ENCODE measurements around the gene CYSTM1.
A peak's percentile ranks its signal among the peaks of the same experiment; 100 is the strongest.

The CYSTM1 gene

DNA sequence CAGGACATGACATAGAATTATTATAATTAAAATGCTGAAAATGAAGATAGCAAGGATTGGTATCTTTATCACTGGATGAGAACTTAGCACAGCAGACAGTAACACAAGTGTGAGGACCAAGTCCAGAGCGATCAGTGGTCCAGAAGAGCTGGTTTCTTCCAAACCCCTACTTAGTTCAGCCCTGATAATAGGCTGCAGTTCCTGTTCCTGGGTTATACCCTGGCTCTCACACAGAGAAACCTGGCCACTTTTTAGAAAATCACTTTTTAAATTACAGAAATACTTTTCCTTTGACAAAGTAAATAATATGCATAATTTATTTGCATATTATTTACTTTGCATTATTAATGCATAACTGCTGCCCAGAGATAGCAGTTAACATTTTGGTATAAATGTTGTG is 40.3 kb downstream of the CYSTM1 start:
- no peak overlapping the region for H3K4me3 ChIP-seq (ENCODE audit: low read length)
- DNase-seq (ENCODE audit: low read depth) = no peak

DNA sequence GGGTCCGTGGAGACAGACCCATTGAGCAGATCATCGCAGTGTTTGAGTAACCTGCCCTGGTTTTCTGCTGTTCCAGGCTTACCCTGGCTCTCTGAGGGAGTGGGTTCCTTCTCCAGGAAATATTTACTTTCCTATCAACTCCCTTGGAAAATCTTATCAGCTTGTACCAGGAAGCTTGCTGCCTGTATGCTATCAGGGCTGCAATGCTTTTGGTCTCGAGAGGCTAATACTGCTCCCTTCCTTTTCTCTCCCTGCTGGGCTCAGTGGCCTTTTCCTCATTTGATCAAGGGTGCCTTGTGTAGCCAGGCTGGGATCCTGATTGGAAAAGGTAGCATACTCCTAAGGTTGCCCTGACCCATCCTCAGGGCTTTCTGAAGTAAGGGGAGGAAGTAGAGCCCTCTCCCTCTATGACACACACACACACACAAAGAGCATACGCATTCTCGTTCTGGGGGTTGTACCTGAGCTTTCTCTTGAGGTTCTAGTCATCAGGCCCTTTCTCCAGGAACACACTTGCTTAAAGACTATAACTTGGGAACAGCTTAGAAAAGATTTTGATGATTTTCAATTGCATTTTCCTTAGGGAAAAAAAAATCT is 41.6 kb downstream of the CYSTM1 start:
- Histone ChIP-seq H3K9ac (ENCODE audit: low read length) (no peak overlapping the region), H3K27me3 (replicated peaks; ENCODE audit: control insufficient read depth, insufficient read depth, low read length) (no peaks in the 10 kb centered on the region), H3K4me1 (ENCODE audit: control insufficient read depth, insufficient read depth, low read length) (peaks cover 36% of the 10 kb centered on the region), H3K4me3 (ENCODE audit: low read length) (no peak overlapping the region), H3K9me3 (ENCODE audit: control insufficient read depth, low read length) (no peaks in the 10 kb centered on the region), H3K36me3 (ENCODE audit: control insufficient read depth, insufficient read depth, low read length, severe bottlenecking) (no peaks in the 10 kb centered on the region)
- no peak for DNase-seq (ENCODE audit: low read depth)

More for the DNA sequence above, 40.3 kb downstream of the CYSTM1 start:
- Histone ChIP-seq H3K9me3 (ENCODE audit: control insufficient read depth, low read length) (no peaks in the 10 kb centered on the region), H3K27me3 (replicated peaks; ENCODE audit: control insufficient read depth, insufficient read depth, low read length) (no peaks in the 10 kb centered on the region), H3K9ac (ENCODE audit: low read length) (no peak overlapping the region), H3K4me1 (ENCODE audit: control insufficient read depth, insufficient read depth, low read length) (peaks cover 23% of the 10 kb centered on the region), H3K36me3 (ENCODE audit: control insufficient read depth, insufficient read depth, low read length, severe bottlenecking) (peaks cover 3% of the 10 kb centered on the region)

DNA sequence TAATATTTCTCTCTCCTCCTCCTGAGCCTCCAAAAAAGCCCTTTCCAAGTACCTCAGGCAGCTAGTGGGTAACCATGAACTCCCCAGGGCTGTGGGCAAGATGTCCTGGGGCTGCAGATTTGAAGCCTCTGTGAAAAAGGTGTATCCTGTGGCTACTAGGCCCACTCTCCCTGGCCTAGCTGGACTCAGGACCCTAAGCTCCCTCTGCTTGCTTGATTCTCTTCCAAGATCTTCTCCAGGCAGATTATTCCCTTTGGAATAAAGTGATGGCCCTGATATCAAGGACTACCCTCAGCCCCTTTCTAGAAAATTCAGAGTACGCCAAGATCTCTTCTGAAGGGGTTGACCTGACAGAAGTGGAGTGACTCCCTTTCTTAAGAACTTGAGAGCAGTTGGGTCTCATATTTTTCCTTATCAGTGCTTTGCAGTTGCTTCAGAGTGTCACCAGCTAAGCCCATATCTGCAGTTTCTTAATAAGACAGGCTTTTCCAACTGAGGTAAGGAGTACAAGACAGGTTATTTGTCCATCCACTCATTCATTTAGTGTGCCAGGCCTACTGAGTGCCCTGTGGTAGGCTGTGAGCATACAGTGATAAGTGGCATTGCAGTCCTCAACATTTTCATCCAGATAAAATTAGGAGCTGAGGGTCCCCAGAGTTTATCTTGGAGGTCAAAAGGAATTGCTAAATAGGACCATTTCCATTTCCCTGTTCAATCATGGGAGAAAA is 42.5 kb downstream of the CYSTM1 start:
- no peaks in the 10 kb centered on the region for H3K9me3 ChIP-seq (ENCODE audit: control insufficient read depth, low read length)
- H3K4me1 ChIP-seq (ENCODE audit: control insufficient read depth, insufficient read depth, low read length) = peaks cover 45% of the 10 kb centered on the region
- H3K36me3 ChIP-seq (ENCODE audit: control insufficient read depth, insufficient read depth, low read length, severe bottlenecking) = no peaks in the 10 kb centered on the region
- H3K4me3 ChIP-seq (ENCODE audit: low read length) = no peak overlapping the region
- no peaks in the 10 kb centered on the region for H3K27me3 ChIP-seq (replicated peaks; ENCODE audit: control insufficient read depth, insufficient read depth, low read length)
- H3K9ac ChIP-seq (ENCODE audit: low read length) = no peak overlapping the region
- no peak for DNase-seq (ENCODE audit: low read depth)

DNA sequence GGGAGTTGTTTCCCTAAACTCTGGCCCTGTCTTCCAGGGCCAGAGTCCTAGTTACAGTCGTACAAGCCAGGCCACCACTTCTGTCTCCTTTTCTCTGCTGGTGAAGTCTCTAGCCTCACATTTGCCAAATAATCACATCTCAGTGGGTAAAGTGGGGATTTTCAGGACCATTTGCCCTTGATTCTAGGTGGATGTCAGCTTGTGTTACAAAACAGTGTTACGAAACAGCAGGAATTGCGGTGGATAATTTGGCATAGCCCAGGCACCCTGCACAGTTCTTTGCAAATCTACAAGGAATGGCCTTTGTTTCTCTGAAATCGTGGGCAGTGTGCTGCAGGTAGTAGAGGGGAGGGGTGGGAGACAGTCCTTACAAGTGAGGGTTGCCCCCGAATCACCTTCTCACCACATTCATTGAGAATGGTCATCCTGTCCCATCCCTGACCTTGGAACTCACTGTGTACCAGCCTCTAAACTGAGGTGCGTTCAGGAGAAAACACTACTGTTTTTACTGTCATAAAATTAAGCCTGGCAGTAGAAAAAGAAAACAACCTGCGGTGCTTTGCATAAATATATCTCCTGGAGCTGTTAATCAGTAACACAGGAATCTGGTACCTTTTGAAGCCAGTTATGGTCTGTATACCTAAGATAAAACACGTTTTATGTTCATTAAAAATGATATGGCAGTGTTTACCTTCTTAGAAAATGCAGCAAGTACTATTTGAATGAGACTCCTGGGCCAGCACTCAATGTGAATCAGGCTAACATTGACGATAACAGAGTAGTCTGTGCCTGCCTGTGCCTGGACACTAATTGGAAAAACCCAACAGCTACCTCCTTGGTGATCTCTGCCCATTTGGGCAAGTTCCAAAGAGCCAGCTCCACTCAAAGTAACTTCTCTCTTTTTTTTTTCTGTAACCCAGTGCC is 44.3 kb downstream of the CYSTM1 start:
- H3K27me3 ChIP-seq (replicated peaks; ENCODE audit: control insufficient read depth, insufficient read depth, low read length) = no peaks in the 10 kb centered on the region
- DNase-seq (ENCODE audit: low read depth) = peak; percentile 27
- H3K9me3 ChIP-seq (ENCODE audit: control insufficient read depth, low read length) = no peaks in the 10 kb centered on the region

DNA sequence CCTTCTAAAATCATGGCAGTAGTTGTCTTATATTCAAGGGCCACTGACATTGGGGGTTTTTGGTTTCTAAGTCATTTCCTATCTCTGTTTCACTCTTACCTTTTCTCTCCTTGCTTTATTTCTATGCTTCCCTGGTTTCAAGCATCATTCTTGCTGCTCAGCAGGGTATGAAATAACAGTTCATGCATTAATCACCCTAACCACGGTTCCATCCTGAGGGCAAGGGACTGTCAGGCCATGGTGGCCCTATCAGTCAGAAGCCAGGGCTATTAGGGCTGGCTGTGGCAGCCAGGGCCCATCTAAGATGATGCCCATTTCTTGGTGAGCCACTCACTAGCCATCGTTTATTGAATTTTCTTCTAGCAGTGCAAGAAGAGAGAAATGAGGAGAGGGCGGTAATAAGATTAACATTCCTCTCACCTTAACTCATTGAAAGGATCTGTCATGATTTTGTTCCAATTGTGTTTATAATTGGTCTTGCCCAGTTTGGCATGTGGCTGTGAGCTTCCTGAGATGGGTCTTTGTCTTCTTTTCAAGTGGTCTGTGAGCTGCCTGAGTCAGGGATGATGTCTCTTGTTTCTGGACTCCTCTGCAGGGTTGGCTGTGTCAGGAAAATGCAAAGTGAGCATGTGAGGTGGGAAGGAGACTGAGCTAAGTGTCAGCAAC is 45.2 kb downstream of the CYSTM1 start:
- Histone ChIP-seq H3K36me3 (ENCODE audit: control insufficient read depth, insufficient read depth, low read length, severe bottlenecking) (no peaks in the 10 kb centered on the region), H3K9me3 (ENCODE audit: control insufficient read depth, low read length) (no peaks in the 10 kb centered on the region), H3K4me3 (ENCODE audit: low read length) (no peak overlapping the region), H3K4me1 (ENCODE audit: control insufficient read depth, insufficient read depth, low read length) (peaks cover 56% of the 10 kb centered on the region), H3K27me3 (replicated peaks; ENCODE audit: control insufficient read depth, insufficient read depth, low read length) (no peaks in the 10 kb centered on the region), H3K9ac (ENCODE audit: low read length) (no peak overlapping the region)
- DNase-seq (ENCODE audit: low read depth) = no peak

More for the DNA sequence above, 44.3 kb downstream of the CYSTM1 start:
- Histone ChIP-seq H3K9ac (ENCODE audit: low read length) (no peak overlapping the region), H3K4me3 (ENCODE audit: low read length) (no peak overlapping the region), H3K36me3 (ENCODE audit: control insufficient read depth, insufficient read depth, low read length, severe bottlenecking) (no peaks in the 10 kb centered on the region), H3K4me1 (ENCODE audit: control insufficient read depth, insufficient read depth, low read length) (peaks cover 60% of the 10 kb centered on the region)

DNA sequence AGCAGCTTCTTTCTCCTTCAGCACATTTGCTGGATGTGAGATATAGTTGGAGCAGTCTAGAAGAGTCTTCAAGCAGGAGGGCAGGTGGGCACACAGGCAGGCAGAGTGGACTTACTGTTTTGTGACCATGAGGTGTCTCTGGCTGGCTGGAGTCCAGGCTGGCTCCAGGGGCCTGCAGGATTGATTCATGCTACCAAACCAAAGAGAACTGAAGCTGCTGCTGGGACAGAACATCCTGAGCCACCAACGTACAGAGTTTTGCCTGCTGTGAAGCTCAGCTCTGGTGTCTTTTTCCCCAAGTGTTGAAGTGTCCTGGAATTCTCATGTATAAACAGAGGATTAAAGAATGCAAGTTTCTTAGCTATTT is 45.7 kb downstream of the CYSTM1 start:
- peak overlapping the region; percentile 57 for H3K4me3 ChIP-seq (ENCODE audit: low read length)
- no peak for DNase-seq (ENCODE audit: low read depth)
- no peaks in the 10 kb centered on the region for H3K27me3 ChIP-seq (replicated peaks; ENCODE audit: control insufficient read depth, insufficient read depth, low read length)
- H3K36me3 ChIP-seq (ENCODE audit: control insufficient read depth, insufficient read depth, low read length, severe bottlenecking) = no peaks in the 10 kb centered on the region
- no peaks in the 10 kb centered on the region for H3K9me3 ChIP-seq (ENCODE audit: control insufficient read depth, low read length)
- H3K9ac ChIP-seq (ENCODE audit: low read length) = no peak overlapping the region
- H3K4me1 ChIP-seq (ENCODE audit: control insufficient read depth, insufficient read depth, low read length) = peaks cover 56% of the 10 kb centered on the region

DNA sequence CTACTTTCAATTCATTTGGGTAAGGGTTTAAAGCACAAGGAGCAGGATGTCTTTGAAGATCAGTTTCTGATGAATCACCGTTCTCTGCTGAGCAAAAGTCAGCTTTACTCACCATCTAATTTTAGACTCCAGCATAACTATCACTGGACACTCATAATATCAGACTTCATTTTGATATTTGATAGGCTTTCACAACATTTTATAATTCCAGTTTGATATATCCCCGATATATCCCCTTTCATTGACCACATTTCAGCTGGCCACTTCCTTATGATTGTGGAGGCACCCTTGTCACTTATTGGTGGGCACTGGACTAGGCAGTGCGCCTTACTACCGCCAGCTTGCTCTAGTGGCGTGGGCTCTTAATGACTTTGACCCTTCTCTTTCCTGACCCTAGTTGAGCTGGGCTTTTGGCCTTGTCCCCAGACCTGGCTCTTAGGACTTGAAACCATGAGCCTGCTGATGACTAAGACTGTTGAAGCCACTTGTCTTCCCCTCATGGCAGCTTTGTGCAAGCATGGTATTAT is 46.8 kb downstream of the CYSTM1 start:
- peaks cover 56% of the 10 kb centered on the region for H3K4me1 ChIP-seq (ENCODE audit: control insufficient read depth, insufficient read depth, low read length)
- peak; percentile 72 for DNase-seq (ENCODE audit: low read depth)
- H3K4me3 ChIP-seq (ENCODE audit: low read length) = peak overlapping the region; percentile 57
- H3K36me3 ChIP-seq (ENCODE audit: control insufficient read depth, insufficient read depth, low read length, severe bottlenecking) = no peaks in the 10 kb centered on the region
- H3K27me3 ChIP-seq (replicated peaks; ENCODE audit: control insufficient read depth, insufficient read depth, low read length) = no peaks in the 10 kb centered on the region
- peak overlapping the region; percentile 33 for H3K9ac ChIP-seq (ENCODE audit: low read length)
- no peaks in the 10 kb centered on the region for H3K9me3 ChIP-seq (ENCODE audit: control insufficient read depth, low read length)

DNA sequence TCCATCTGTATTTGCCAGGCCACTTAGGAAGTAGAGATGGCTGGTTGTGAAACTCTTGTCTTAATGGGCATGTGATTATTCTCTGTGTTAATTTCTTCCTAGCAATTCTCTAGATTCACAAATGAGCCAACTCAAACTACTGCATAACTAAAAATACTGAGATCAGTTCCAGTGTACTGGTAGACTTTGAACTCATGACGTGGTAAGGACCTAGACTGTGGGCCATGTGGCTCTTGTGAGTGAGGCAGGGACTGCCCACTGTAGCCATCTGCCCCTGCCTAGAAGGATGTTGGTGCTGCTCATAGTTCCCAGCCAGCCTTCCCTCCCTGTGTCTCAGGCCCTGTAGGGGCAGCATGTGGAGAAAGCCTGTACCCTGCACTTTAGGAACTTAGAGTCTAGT is 47.4 kb downstream of the CYSTM1 start:
- Histone ChIP-seq H3K9ac (ENCODE audit: low read length) (peak overlapping the region; percentile 33), H3K4me1 (ENCODE audit: control insufficient read depth, insufficient read depth, low read length) (peaks cover 56% of the 10 kb centered on the region), H3K9me3 (ENCODE audit: control insufficient read depth, low read length) (no peaks in the 10 kb centered on the region), H3K36me3 (ENCODE audit: control insufficient read depth, insufficient read depth, low read length, severe bottlenecking) (no peaks in the 10 kb centered on the region), H3K4me3 (ENCODE audit: low read length) (peak overlapping the region; percentile 57), H3K27me3 (replicated peaks; ENCODE audit: control insufficient read depth, insufficient read depth, low read length) (no peaks in the 10 kb centered on the region)
- DNase-seq (ENCODE audit: low read depth) = no peak

DNA sequence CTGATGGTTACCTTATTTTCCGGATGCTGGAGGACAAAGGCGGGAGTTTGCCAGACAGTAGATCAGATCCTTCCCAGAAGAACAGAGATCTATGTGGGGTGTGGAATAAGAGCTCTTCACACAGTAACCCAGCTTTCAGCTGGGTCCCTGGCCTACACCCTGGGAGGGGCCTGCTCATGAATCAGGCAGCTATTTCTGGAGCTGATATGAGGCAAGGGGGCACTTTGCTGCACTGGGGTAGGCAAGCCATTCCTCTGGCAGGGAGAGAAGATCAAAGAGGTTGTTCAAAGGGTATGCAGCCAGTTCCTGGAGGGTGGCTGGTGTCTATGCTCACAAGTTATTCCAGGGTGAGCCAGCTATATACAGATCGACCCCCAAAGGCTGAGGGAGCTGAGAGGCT is 48.6 kb downstream of the CYSTM1 start:
- H3K36me3 ChIP-seq (ENCODE audit: control insufficient read depth, insufficient read depth, low read length, severe bottlenecking) = no peaks in the 10 kb centered on the region
- DNase-seq (ENCODE audit: low read depth) = no peak
- no peak overlapping the region for H3K4me3 ChIP-seq (ENCODE audit: low read length)
- H3K4me1 ChIP-seq (ENCODE audit: control insufficient read depth, insufficient read depth, low read length) = peaks cover 54% of the 10 kb centered on the region
- H3K27me3 ChIP-seq (replicated peaks; ENCODE audit: control insufficient read depth, insufficient read depth, low read length) = no peaks in the 10 kb centered on the region
- no peaks in the 10 kb centered on the region for H3K9me3 ChIP-seq (ENCODE audit: control insufficient read depth, low read length)
- peak overlapping the region; percentile 9 for H3K9ac ChIP-seq (ENCODE audit: low read length)

DNA sequence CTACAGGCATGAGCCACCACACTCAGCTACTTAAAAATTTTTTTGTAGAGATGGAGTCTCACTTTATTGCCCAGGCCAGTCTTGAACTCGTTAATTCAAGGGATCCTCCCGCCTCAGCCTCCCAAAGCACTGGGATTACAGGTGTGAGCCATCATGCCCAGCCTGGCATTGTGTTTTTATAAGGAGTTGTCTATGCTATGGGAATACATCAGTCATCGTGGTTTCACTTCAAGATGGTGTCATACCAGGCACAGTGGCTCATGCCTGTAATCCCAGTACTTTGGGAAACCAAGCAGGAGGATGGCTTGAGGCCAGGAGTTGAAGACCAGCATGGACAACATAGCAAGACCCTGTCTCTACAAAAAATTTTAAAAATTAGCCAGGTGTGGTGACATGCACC is 49.7 kb downstream of the CYSTM1 start:
- no peaks in the 10 kb centered on the region for H3K9me3 ChIP-seq (ENCODE audit: control insufficient read depth, low read length)
- H3K4me3 ChIP-seq (ENCODE audit: low read length) = no peak overlapping the region
- no peak overlapping the region for H3K9ac ChIP-seq (ENCODE audit: low read length)
- no peak for DNase-seq (ENCODE audit: low read depth)
- H3K36me3 ChIP-seq (ENCODE audit: control insufficient read depth, insufficient read depth, low read length, severe bottlenecking) = no peaks in the 10 kb centered on the region
- H3K4me1 ChIP-seq (ENCODE audit: control insufficient read depth, insufficient read depth, low read length) = peaks cover 43% of the 10 kb centered on the region
- H3K27me3 ChIP-seq (replicated peaks; ENCODE audit: control insufficient read depth, insufficient read depth, low read length) = no peaks in the 10 kb centered on the region
